Uterus (tissue), 4 donors: ENCODE data around the gene ITPR3. TPM values are rescaled to one million over a fixed set of nuclear protein-coding genes. Genes with fewer than 3 reads are reported as not detected.

ENCODE experiments used
- DNase-seq, 2 donors: peaks; one replicate each; pipeline ENCODE4 v3.0.0-alpha.2; 2019 to 2020
- H3K27ac ChIP-seq, 2 donors: fragments of 200-600 bp; sonication (generic); 1 replicate in 1 of 2; 2 replicates in 1 of 2; pipeline ENCODE4 v1.5.1; 2016 to 2018
- H3K27me3 ChIP-seq, 2 donors: fragments of 200-600 bp; sonication (generic); one replicate each; pipeline ENCODE4 v1.5.1; 2018 to 2019; ENCODE audit warnings: control low read depth in 1 of 2
- H3K36me3 ChIP-seq, 2 donors: fragments of 200-600 bp; sonication (generic); one replicate each; pipeline ENCODE4 v1.5.1; 2019; ENCODE audit warnings: control low read depth in 1 of 2
- H3K4me1 ChIP-seq, 2 donors: fragments of 200-600 bp; sonication (generic); one replicate each; pipeline ENCODE4 v1.5.1; 2018 to 2019; ENCODE audit warnings: control low read depth in 1 of 2
- H3K4me3 ChIP-seq, 2 donors: fragments of 200-600 bp; sonication (generic); 1 replicate in 1 of 2; 2 replicates in 1 of 2; pipeline ENCODE4 v1.5.1; 2018 to 2019; ENCODE audit warnings: mild to moderate bottlenecking in 1 of 2
- H3K9me3 ChIP-seq, 2 donors: fragments of 200-600 bp; sonication (generic); one replicate each; pipeline ENCODE4 v1.5.1; 2019; ENCODE audit warnings: control low read depth in 1 of 2
- CTCF ChIP-seq, 4 experiments: fragments of 200-600 bp in 2 of 4; fragments of 450-650 bp in 2 of 4; sonication (generic) in 2 of 4; IDR thresholded peaks; one replicate each; pipeline ENCODE4 v1.5.1; 2016 to 2019; ENCODE audit warnings: antibody characterized with exemption in 4 of 4, mild to moderate bottlenecking in 2 of 4, moderate library complexity in 1 of 4
- POLR2A ChIP-seq, 2 donors: fragments of 450-650 bp; IDR thresholded peaks; one replicate each; pipeline ENCODE4 v1.6.1; 2016; ENCODE audit warnings: antibody characterized with exemption in 2 of 2, mild to moderate bottlenecking in 1 of 2, moderate library complexity in 1 of 2
- intact Hi-C: fragments of 100-400 bp; cut with DNase I; formaldehyde crosslinking; loops from one replicate; pipeline ENCODE4 v1.15.1; 2023; ENCODE audit warnings: low total_unique reads
- total RNA-seq, 4 donors: library from RNA; depleted of rRNA in 3 of 4; stranded (reverse); fragments of >200 nt in 3 of 4; gene quantifications; one replicate each; pipeline versions ENCODE4 v1.1.0 to v1.2.4, GENCODE V29; 2014 to 2023
- donor health status: DM: yes; HTN: yes; CAD: no.

The ITPR3 gene
- total RNA-seq, 4 donors from 2014 or later: 11.2 to 27.6 (median 16.1) TPM

- peak in 1 of 2 donors; percentile 46 for DNase-seq
- Histone ChIP-seq H3K36me3 (no peaks in the 10 kb centered on the region), H3K4me3 (no peak overlapping the region), H3K27ac (no peak overlapping the region), H3K9me3 (no peaks in the 10 kb centered on the region), H3K27me3 (no peaks in the 10 kb centered on the region), H3K4me1 (peaks cover 0 to 12% of the 10 kb centered on the region in 2 donors)
- intact Hi-C loops: no loop called here
- TF ChIP-seq CTCF (IDR thresholded peaks at IDR 0.05): peak in 3 of 4 experiments; percentile 19 to 42 (median 36)
- TF ChIP-seq POLR2A (IDR thresholded peaks at IDR 0.05): no peak
Observed at GRCh38 chr6:33700391-33701050, 79.4 kb downstream of the ITPR3 start.

GRCh38 chr6:33702345-33702977 is 81.3 kb downstream of the ITPR3 start:
- H3K36me3 ChIP-seq: no peaks in the 10 kb centered on the region
- intact Hi-C loops: no loop called here
- no peaks in the 10 kb centered on the region for H3K9me3 ChIP-seq
- DNase-seq: no peak
- no peak overlapping the region for H3K27ac ChIP-seq
- no peaks in the 10 kb centered on the region for H3K4me1 ChIP-seq
- H3K4me3 ChIP-seq: no peak overlapping the region
- peak in 3 of 4 experiments; percentile 20 to 53 (median 50) for TF ChIP-seq CTCF (IDR thresholded peaks at IDR 0.05)
- no peak for TF ChIP-seq POLR2A (IDR thresholded peaks at IDR 0.05)
- no peaks in the 10 kb centered on the region for H3K27me3 ChIP-seq

DNA sequence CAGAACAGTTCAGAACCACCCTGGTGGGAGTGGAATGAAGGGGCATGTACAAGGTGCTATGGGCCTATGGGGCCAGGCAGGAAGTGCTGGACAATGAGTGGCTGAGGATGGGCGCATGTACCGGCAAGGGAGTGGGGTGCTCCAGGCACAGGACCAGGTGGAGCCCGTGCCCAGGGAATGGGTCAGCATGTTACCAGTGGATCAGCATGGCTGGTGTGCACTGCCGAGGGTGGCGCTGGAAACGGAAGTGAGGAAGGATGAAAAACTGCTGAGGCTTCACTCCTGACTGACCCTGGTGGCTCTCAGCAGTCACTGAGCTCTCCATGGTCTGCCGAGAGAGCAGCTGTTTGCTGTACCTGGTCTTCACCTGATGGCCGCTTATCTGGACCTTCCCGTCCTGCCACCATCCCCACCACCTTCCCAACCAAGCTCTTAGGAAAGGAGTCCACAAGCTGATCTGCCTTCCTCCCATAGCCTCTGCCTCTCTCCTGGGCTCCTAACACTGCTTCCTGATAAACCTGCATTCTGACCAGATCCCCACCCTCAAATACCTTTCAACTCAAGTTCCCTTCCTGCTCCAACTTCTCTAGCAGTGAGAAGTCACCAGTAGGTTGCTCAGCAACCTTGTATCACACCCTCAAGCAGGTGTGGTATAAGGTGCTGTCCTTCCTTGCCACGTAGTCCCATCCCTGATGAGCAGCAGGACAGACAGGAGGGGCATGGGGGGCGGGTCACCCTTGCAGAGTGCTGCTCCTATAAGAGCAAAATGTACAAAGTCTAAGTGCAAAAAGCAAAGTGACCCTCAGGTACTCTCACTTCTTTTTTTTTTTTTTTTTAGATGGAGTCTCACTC is 83.3 kb downstream of the ITPR3 start:
- Histone ChIP-seq H3K4me1 (no peaks in the 10 kb centered on the region), H3K4me3 (no peak overlapping the region), H3K27me3 (no peaks in the 10 kb centered on the region), H3K9me3 (no peaks in the 10 kb centered on the region), H3K27ac (no peak overlapping the region), H3K36me3 (no peaks in the 10 kb centered on the region)
- TF ChIP-seq POLR2A (IDR thresholded peaks at IDR 0.05) (no peak), CTCF (IDR thresholded peaks at IDR 0.05) (no peak)
- DNase-seq: no peak
- intact Hi-C loops: no loop called here

- Histone ChIP-seq H3K27me3 (no peaks in the 10 kb centered on the region), H3K27ac (no peak overlapping the region), H3K4me1 (peaks cover 1 to 5% of the 10 kb centered on the region in 2 donors), H3K4me3 (no peak overlapping the region), H3K36me3 (no peaks in the 10 kb centered on the region), H3K9me3 (no peaks in the 10 kb centered on the region)
- intact Hi-C loops: no loop called here
- DNase-seq: no peak
- TF ChIP-seq CTCF (IDR thresholded peaks at IDR 0.05) (no peak), POLR2A (IDR thresholded peaks at IDR 0.05) (no peak)
Observed at GRCh38 chr6:33705268-33705885, 84.3 kb downstream of the ITPR3 start.
